ENCODE results near the gene EAF2.

- TF ChIP-seq EZH2 (IDR thresholded peaks at IDR 0.05; ENCODE audit: borderline replicate concordance, insufficient read depth, low read depth, low read length, poor library complexity, severe bottlenecking), result no peak
- TF ChIP-seq, protein P1, sequence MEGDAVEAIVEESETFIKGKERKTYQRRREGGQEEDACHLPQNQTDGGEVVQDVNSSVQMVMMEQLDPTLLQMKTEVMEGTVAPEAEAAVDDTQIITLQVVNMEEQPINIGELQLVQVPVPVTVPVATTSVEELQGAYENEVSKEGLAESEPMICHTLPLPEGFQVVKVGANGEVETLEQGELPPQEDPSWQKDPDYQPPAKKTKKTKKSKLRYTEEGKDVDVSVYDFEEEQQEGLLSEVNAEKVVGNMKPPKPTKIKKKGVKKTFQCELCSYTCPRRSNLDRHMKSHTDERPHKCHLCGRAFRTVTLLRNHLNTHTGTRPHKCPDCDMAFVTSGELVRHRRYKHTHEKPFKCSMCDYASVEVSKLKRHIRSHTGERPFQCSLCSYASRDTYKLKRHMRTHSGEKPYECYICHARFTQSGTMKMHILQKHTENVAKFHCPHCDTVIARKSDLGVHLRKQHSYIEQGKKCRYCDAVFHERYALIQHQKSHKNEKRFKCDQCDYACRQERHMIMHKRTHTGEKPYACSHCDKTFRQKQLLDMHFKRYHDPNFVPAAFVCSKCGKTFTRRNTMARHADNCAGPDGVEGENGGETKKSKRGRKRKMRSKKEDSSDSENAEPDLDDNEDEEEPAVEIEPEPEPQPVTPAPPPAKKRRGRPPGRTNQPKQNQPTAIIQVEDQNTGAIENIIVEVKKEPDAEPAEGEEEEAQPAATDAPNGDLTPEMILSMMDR (IDR thresholded peaks at IDR 0.05), result no peak
Observed at GRCh38 chr3:121924734-121925133, 89.7 kb downstream of the EAF2 start.

All from B cell (primary cell).